Measurements from ENCODE around the gene NT5C.
"Not testable (repeated sequence)": the region's sequence is repeated elsewhere in the genome, so short reads cannot be mapped to it uniquely, and the experiment has no call there.

DNA sequence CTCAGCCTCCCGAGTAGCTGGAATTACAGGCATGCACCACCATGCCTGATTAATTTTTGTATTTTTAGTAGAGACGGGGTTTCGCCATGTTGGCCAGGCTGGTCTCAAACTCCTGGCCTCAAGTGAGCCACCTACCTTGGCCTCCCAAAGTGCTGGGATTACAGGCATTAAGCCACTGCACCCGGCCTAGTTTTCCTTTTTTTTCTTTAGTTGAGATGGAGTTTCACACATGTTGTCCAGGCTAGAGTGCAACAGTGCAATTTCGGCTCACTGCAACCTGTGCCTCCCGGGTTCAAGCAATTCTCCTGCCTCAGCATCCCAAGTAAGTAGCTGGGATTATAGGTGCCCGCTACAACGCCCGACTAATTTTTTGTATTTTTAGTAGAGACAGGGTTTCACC is 6.2 kb upstream of the NT5C start:
- TF ChIP-seq, protein P1, sequence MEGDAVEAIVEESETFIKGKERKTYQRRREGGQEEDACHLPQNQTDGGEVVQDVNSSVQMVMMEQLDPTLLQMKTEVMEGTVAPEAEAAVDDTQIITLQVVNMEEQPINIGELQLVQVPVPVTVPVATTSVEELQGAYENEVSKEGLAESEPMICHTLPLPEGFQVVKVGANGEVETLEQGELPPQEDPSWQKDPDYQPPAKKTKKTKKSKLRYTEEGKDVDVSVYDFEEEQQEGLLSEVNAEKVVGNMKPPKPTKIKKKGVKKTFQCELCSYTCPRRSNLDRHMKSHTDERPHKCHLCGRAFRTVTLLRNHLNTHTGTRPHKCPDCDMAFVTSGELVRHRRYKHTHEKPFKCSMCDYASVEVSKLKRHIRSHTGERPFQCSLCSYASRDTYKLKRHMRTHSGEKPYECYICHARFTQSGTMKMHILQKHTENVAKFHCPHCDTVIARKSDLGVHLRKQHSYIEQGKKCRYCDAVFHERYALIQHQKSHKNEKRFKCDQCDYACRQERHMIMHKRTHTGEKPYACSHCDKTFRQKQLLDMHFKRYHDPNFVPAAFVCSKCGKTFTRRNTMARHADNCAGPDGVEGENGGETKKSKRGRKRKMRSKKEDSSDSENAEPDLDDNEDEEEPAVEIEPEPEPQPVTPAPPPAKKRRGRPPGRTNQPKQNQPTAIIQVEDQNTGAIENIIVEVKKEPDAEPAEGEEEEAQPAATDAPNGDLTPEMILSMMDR (IDR thresholded peaks at IDR 0.05), result not testable (repeated sequence)
- not testable (repeated sequence) for TF ChIP-seq POLR2A (IDR thresholded peaks at IDR 0.05)

All from uterus (tissue), 2 donors.